Esophagus muscularis mucosa (tissue), 4 donors: ENCODE data around the gene TOMM6. TPM values are rescaled to one million over a fixed set of nuclear protein-coding genes. Genes with fewer than 3 reads are reported as not detected.

ENCODE experiments used
- DNase-seq: peaks from one replicate; pipeline ENCODE4 v3.0.0-alpha.2; 2017; ENCODE audit errors: extremely low spot score
- H3K27ac ChIP-seq, 4 donors: fragments of 200-600 bp; sonication (generic); replicated peaks in 1 of 4; 1 replicate in 3 of 4; 2 replicates in 1 of 4; pipeline ENCODE4 v1.5.1; 2016 to 2019; ENCODE audit warnings: mild to moderate bottlenecking in 1 of 4
- H3K27me3 ChIP-seq, 4 donors: fragments of 200-600 bp; sonication (generic); one replicate each; pipeline versions ENCODE4 v1.5.1 to v1.6.0; 2016 to 2019
- H3K36me3 ChIP-seq, 4 donors: fragments of 200-600 bp; sonication (generic); one replicate each; pipeline ENCODE4 v1.5.1; 2016 to 2019
- H3K4me1 ChIP-seq, 4 donors: fragments of 200-600 bp; sonication (generic); one replicate each; pipeline ENCODE4 v1.5.1; 2016 to 2019
- H3K4me3 ChIP-seq, 4 donors: fragments of 200-600 bp; sonication (generic); 1 replicate in 2 of 4; 2 replicates in 2 of 4; pipeline ENCODE4 v1.5.1; 2016 to 2019; ENCODE audit warnings: mild to moderate bottlenecking in 4 of 4, moderate library complexity in 1 of 4
- H3K9me3 ChIP-seq, 4 donors: fragments of 200-600 bp; sonication (generic); 1 replicate in 3 of 4; 2 replicates in 1 of 4; pipeline ENCODE4 v1.5.1; 2016 to 2019
- EP300 ChIP-seq: sonication (generic); formaldehyde crosslinking; IDR thresholded peaks from one replicate; pipeline ENCODE4 v1.6.1; 2017; ENCODE audit warnings: antibody characterized with exemption
- POLR2A ChIP-seq: fragments of 450-650 bp; IDR thresholded peaks from one replicate; pipeline ENCODE4 v1.6.1; 2017; ENCODE audit warnings: antibody characterized with exemption, moderate library complexity, mild to moderate bottlenecking, low read depth
- POLR2AphosphoS5 ChIP-seq, 2 donors: sonication (generic); formaldehyde crosslinking; IDR thresholded peaks; one replicate each; pipeline ENCODE4 v1.6.1; 2017; ENCODE audit warnings: antibody characterized with exemption in 2 of 2
- WGBS: methylation state at CpG from one replicate; pipeline ENCODE4 v1.1.5; 2018; 5-methylcytosine and 5-hydroxymethylcytosine counted together
- intact Hi-C: fragments of 100-400 bp; cut with DNase I; formaldehyde crosslinking; loops from one replicate; pipeline ENCODE4 v1.15.1; 2023
- total RNA-seq, 4 donors: library from RNA; depleted of rRNA; stranded (reverse); fragments of >200 nt; gene quantifications; one replicate each; pipeline versions ENCODE4 v1.1.0 to v1.2.1, GENCODE V29; 2016
- TF ChIP-seq, protein P1 (sequence below), 3 experiments: fragments of 200-600 bp in 2 of 3; fragments of 450-650 bp in 1 of 3; sonication (generic) in 2 of 3; IDR thresholded peaks; one replicate each; pipeline ENCODE4 v1.5.1; 2017 to 2019; ENCODE audit warnings: antibody characterized with exemption in 3 of 3, mild to moderate bottlenecking in 2 of 3, moderate library complexity in 1 of 3

The TOMM6 gene
- total RNA-seq, 4 donors from 2014 or later: 52.1 to 117 (median 86.9) TPM

DNA sequence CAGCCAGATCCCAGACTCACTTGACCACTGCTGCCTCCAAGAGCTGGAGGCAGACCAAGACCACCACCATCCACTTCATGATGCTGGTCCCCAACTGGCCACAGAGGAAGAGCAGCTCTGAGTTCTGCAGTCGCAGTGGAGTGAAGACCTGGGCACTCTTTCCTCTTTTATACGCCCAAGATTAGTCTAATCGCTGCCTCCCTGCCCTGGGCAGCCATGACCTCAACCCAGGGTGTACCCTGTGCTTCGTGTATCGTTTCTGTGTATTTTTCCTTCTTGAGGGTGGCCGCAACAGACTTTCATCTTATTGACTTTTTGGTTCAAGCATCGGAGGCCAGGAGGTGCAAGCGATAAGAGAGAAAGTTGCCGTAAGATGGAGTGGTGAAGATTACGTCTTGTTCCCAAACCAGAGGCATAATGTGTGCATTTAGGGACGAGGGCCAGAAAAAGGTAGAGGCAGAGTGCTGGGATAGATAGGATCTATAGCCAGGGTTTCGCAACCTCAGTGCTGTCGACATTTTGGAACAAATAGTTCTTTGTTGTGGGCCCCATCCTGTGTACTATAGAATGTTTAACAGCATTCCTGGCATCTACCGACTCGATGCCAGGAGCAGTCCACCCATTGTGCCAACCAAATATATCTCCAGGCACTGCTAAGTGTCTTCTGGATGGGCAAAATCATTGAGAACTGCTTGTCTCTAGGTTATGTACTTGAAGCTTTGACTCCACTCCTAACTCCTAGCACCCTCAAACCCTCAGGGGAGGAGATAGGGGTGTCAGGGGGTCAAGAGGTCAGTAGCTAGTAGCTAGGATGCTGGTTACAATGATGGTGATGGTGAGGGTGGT lies 40.0 kb upstream of the TOMM6 start, which contains the start of gene PGC:
Gene PGC, minus strand, starts transcription at position 142 of the 846 bp plus-strand sequence. Its CDS starts 63 bp downstream, at position 79.
- TF ChIP-seq, protein P1, sequence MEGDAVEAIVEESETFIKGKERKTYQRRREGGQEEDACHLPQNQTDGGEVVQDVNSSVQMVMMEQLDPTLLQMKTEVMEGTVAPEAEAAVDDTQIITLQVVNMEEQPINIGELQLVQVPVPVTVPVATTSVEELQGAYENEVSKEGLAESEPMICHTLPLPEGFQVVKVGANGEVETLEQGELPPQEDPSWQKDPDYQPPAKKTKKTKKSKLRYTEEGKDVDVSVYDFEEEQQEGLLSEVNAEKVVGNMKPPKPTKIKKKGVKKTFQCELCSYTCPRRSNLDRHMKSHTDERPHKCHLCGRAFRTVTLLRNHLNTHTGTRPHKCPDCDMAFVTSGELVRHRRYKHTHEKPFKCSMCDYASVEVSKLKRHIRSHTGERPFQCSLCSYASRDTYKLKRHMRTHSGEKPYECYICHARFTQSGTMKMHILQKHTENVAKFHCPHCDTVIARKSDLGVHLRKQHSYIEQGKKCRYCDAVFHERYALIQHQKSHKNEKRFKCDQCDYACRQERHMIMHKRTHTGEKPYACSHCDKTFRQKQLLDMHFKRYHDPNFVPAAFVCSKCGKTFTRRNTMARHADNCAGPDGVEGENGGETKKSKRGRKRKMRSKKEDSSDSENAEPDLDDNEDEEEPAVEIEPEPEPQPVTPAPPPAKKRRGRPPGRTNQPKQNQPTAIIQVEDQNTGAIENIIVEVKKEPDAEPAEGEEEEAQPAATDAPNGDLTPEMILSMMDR (IDR thresholded peaks at IDR 0.05): no peak
- TF ChIP-seq EP300 (no peak), POLR2AphosphoS5 (IDR thresholded peaks at IDR 0.05) (no peak), POLR2A (no peak)
- no peaks in the 10 kb centered on the region for H3K36me3 ChIP-seq
- no peaks in the 10 kb centered on the region for H3K4me1 ChIP-seq
- no peaks in the 10 kb centered on the region for H3K27me3 ChIP-seq
- H3K27ac ChIP-seq: no peak within 1 kb of the TSS
- WGBS: 93% methylated on average over 15 of the region's 15 CpGs
- no peaks in the 10 kb centered on the region for H3K9me3 ChIP-seq
- DNase-seq: no peak
- H3K4me3 ChIP-seq: no peak within 1 kb of the TSS
- intact Hi-C loops: no loop called here

DNA sequence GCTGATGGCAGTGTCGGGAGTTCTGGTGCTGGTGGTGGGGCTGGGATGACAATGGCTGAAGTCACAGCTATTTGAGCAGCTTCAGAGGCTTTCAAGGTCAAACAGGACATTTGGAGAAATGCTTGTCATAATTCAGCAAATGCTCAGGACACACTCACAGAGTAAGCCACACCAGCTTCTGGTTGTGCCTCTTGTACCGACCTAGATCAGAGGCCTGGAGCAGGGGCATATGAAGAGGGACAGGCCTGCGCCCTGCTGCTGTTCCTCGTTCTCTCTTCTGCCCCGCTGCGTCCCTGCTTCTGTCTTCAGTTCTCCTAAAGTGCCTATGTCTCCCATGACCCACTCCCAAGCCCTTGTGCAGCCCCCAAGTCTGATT lies 39.4 kb upstream of the TOMM6 start:
- H3K4me3 ChIP-seq: no peak overlapping the region
- H3K4me1 ChIP-seq: no peaks in the 10 kb centered on the region
- no peaks in the 10 kb centered on the region for H3K27me3 ChIP-seq
- no peaks in the 10 kb centered on the region for H3K9me3 ChIP-seq
- TF ChIP-seq EP300: no peak
- no peak for TF ChIP-seq POLR2A
- H3K36me3 ChIP-seq: no peaks in the 10 kb centered on the region
- no peak overlapping the region for H3K27ac ChIP-seq
- no peak for DNase-seq
- WGBS: 96% methylated on average over 6 of the region's 6 CpGs
- intact Hi-C loops: no loop called here

DNA sequence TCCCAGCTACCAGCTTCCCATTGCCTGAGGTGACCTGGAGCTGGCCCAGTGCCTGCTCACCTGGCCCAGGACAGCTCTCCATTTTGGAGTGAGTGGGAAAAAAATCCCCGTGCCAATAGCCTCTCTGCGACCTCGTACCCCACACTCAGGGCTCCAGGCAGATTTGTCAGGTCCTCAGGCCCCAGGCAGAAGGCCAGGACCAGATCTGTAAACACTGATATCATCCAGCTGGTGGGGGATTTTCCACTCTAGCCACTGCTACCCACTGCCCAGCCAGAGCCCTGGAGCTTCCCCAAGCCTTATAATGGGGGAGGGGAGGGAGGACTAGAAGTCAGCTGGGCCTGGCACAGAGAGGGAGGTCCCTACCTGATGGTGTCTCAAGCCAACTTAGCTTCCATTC lies 39.0 kb upstream of the TOMM6 start:
- no peak for TF ChIP-seq POLR2A
- no peak for TF ChIP-seq EP300
- TF ChIP-seq, protein P1 (IDR thresholded peaks at IDR 0.05): no peak
- no peak for TF ChIP-seq POLR2AphosphoS5 (IDR thresholded peaks at IDR 0.05)
- no peak for DNase-seq
- H3K27me3 ChIP-seq: no peaks in the 10 kb centered on the region
- no peak overlapping the region for H3K4me3 ChIP-seq
- no peaks in the 10 kb centered on the region for H3K36me3 ChIP-seq
- WGBS: 69% methylated on average over 3 of the region's 3 CpGs
- no peaks in the 10 kb centered on the region for H3K4me1 ChIP-seq
- H3K9me3 ChIP-seq: no peaks in the 10 kb centered on the region
- no peak overlapping the region for H3K27ac ChIP-seq
- intact Hi-C loops: no loop called here

DNA sequence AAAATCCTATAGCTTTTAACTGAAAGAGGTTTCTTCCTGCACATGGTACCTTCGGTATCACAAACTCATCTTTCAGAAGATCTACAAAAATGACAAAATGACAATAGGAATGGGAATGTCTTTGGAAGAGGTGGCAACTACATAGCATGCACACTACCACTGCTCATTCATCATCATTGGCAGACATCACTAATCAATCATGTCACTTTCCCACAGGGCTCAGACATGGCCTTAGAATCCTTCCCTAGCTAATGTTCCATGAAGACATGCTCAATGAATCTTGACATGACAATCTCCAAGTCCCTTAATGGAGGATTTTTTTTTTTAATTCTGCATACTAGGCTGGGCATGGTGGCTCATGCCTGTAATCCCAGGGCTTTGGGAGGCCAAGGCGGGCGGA lies 37.1 kb upstream of the TOMM6 start:
- intact Hi-C loops: no loop called here
- no peaks in the 10 kb centered on the region for H3K36me3 ChIP-seq

DNA sequence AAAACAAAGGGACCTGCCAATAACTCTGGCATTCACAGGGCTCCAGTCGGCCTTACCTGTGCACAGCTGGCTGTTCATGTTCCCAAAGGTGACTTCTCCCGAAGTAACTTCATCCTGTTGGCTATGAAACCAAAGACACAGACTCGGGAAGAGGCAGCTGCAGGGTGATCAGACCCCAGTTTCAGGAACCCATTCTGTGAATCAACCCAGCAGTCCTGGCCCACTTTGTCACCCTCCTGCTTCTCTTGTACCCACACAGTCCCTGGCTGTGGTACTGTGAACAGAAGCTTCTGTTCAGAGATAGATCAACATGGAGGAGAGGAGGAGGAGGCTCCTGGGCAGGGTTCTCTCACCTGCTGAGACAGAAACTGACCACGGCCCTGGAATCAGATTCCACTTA lies 31.6 kb upstream of the TOMM6 start:
- Histone ChIP-seq H3K36me3 (no peaks in the 10 kb centered on the region), H3K4me1 (no peaks in the 10 kb centered on the region), H3K9me3 (no peaks in the 10 kb centered on the region), H3K27ac (no peak overlapping the region), H3K27me3 (no peaks in the 10 kb centered on the region), H3K4me3 (no peak overlapping the region)
- DNase-seq: no peak
- no peak for TF ChIP-seq POLR2A
- no peak for TF ChIP-seq POLR2AphosphoS5 (IDR thresholded peaks at IDR 0.05)
- TF ChIP-seq EP300: no peak
- TF ChIP-seq, protein P1 (IDR thresholded peaks at IDR 0.05): no peak
- intact Hi-C loops: no loop called here
- WGBS: 79% methylated on average over 4 of the region's 4 CpGs

More for the DNA sequence above, 37.1 kb upstream of the TOMM6 start:
- no peaks in the 10 kb centered on the region for H3K27me3 ChIP-seq
- H3K4me1 ChIP-seq: no peaks in the 10 kb centered on the region
- no peak for DNase-seq
- H3K4me3 ChIP-seq: no peak overlapping the region
- no peak for TF ChIP-seq POLR2A
- TF ChIP-seq, protein P1 (IDR thresholded peaks at IDR 0.05): no peak
- no peak for TF ChIP-seq POLR2AphosphoS5 (IDR thresholded peaks at IDR 0.05)
- no peak for TF ChIP-seq EP300
- no peaks in the 10 kb centered on the region for H3K9me3 ChIP-seq
- 98% methylated on average over 3 of the region's 3 CpGs for WGBS
- H3K27ac ChIP-seq: no peak overlapping the region
